ENCODE measurements around the gene RAMACL.

The RAMACL gene

GRCh38 chr6:166570929-166571713 lies 15.4 kb downstream of the RAMACL start:
- H3K27ac ChIP-seq (ENCODE audit: low read depth, low read length) = no peak overlapping the region
- H3K9ac ChIP-seq (ENCODE audit: low read depth, low read length) = no peak overlapping the region
- H3K27me3 ChIP-seq (ENCODE audit: control insufficient read depth, insufficient read depth, low read length) = no peaks in the 10 kb centered on the region

GRCh38 chr6:166569206-166569605 lies 17.3 kb downstream of the RAMACL start:
- Histone ChIP-seq H3K9ac (ENCODE audit: low read depth, low read length) (no peak overlapping the region), H3K27me3 (ENCODE audit: control insufficient read depth, insufficient read depth, low read length) (no peaks in the 10 kb centered on the region), H3K9me3 (ENCODE audit: control insufficient read depth, insufficient read depth, low read length) (no peaks in the 10 kb centered on the region), H3K36me3 (ENCODE audit: control insufficient read depth, insufficient read depth, low read length) (no peaks in the 10 kb centered on the region), H3K4me1 (ENCODE audit: control insufficient read depth, insufficient read depth, low read length) (peaks cover 22% of the 10 kb centered on the region), H3K4me3 (ENCODE audit: low read depth, low read length) (no peak overlapping the region), H3K27ac (ENCODE audit: low read depth, low read length) (no peak overlapping the region)

More at GRCh38 chr6:166570929-166571713, 15.4 kb downstream of the RAMACL start:
- no peak overlapping the region for H3K4me3 ChIP-seq (ENCODE audit: low read depth, low read length)
- H3K9me3 ChIP-seq (ENCODE audit: control insufficient read depth, insufficient read depth, low read length) = no peaks in the 10 kb centered on the region
- H3K36me3 ChIP-seq (ENCODE audit: control insufficient read depth, insufficient read depth, low read length) = no peaks in the 10 kb centered on the region
- peaks cover 22% of the 10 kb centered on the region for H3K4me1 ChIP-seq (ENCODE audit: control insufficient read depth, insufficient read depth, low read length)

GRCh38 chr6:166567813-166568212 lies 18.7 kb downstream of the RAMACL start:
- H3K36me3 ChIP-seq (ENCODE audit: control insufficient read depth, insufficient read depth, low read length) = no peaks in the 10 kb centered on the region
- no peaks in the 10 kb centered on the region for H3K27me3 ChIP-seq (ENCODE audit: control insufficient read depth, insufficient read depth, low read length)
- H3K9ac ChIP-seq (ENCODE audit: low read depth, low read length) = no peak overlapping the region
- no peak overlapping the region for H3K27ac ChIP-seq (ENCODE audit: low read depth, low read length)
- peaks cover 10% of the 10 kb centered on the region for H3K4me1 ChIP-seq (ENCODE audit: control insufficient read depth, insufficient read depth, low read length)
- no peak overlapping the region for H3K4me3 ChIP-seq (ENCODE audit: low read depth, low read length)
- no peaks in the 10 kb centered on the region for H3K9me3 ChIP-seq (ENCODE audit: control insufficient read depth, insufficient read depth, low read length)

DNA sequence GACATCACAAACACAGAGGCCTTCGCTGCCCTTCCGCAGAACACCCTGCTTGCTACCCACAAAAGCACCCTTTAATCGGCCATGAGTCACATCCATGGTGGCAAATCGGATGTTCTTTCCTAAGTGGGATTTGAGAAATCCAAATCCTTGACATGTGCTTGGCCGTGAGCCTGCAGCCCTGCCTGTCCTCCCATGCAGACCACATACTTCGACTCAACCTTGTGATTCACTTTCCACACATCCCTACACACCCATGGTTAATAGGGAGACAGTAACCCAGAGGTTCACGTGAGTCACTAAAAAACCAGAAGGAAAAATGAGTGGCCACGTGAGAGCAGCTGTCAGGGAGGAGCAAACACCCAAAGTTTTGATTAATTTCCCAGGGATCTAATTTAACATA lies 19.4 kb downstream of the RAMACL start:
- H3K27ac ChIP-seq (ENCODE audit: low read depth, low read length) = no peak overlapping the region
- peaks cover 3% of the 10 kb centered on the region; the same call in 1 of the 2 replicates for H3K4me1 ChIP-seq (ENCODE audit: control insufficient read depth, insufficient read depth, low read length)
- H3K9me3 ChIP-seq (ENCODE audit: control insufficient read depth, insufficient read depth, low read length) = no peaks in the 10 kb centered on the region
- H3K27me3 ChIP-seq (ENCODE audit: control insufficient read depth, insufficient read depth, low read length) = no peaks in the 10 kb centered on the region
- no peak overlapping the region for H3K9ac ChIP-seq (ENCODE audit: low read depth, low read length)
- no peaks in the 10 kb centered on the region for H3K36me3 ChIP-seq (ENCODE audit: control insufficient read depth, insufficient read depth, low read length)
- H3K4me3 ChIP-seq (ENCODE audit: low read depth, low read length) = no peak overlapping the region

GRCh38 chr6:166566026-166567011 lies 20.2 kb downstream of the RAMACL start:
- H3K27me3 ChIP-seq (ENCODE audit: control insufficient read depth, insufficient read depth, low read length) = no peaks in the 10 kb centered on the region
- no peak overlapping the region for H3K4me3 ChIP-seq (ENCODE audit: low read depth, low read length)
- 0 out of 2 replicates have a peak, but pooled peaks cover 1% of the 10 kb centered on the region for H3K4me1 ChIP-seq (ENCODE audit: control insufficient read depth, insufficient read depth, low read length)
- no peak overlapping the region for H3K27ac ChIP-seq (ENCODE audit: low read depth, low read length)
- H3K9me3 ChIP-seq (ENCODE audit: control insufficient read depth, insufficient read depth, low read length) = no peaks in the 10 kb centered on the region
- H3K9ac ChIP-seq (ENCODE audit: low read depth, low read length) = no peak overlapping the region
- H3K36me3 ChIP-seq (ENCODE audit: control insufficient read depth, insufficient read depth, low read length) = no peaks in the 10 kb centered on the region

DNA sequence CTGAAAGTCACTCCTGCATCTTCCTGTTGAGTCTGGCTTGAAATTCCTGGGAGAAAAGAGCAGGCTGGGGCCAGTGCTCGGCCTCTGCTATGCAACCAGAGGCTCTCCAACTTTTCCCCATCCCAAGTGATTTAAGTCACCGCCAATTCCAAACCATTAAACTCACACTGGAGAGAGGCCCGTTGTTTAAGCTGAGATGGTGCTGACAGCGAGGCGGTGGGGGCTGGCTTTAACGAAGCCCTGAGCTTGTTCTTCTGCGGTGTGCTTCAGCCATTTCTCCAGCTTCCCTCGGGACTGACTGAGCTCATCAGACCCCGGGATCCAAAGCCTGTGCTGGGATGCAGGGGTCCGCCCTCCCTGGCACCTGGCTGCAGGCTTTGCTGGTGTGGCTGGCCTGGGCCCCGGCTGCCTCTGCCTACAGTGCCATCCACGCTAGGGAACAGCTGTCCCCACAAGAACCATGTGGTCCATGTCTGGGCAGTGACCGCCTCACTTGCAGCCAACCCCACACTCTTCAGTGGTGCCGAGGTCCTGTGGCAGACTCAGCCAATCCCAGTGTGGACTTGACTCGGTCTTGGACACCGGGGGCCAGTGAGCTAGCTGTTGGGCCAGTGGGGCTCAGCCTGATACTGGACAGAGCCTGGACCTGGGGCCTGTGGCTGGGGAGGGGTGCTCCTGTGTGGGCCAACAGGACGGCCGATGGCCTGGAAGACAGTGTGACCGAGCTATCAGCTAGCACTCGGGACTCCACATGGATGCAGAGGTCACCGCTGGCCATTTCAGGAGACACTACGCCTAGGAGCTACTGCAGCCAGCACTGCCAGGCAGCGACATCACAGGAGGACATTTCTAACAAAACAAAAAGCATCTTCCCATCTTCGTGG lies 21.2 kb downstream of the RAMACL start:
- Histone ChIP-seq H3K9ac (ENCODE audit: low read depth, low read length) (no peak overlapping the region), H3K36me3 (ENCODE audit: control insufficient read depth, insufficient read depth, low read length) (no peaks in the 10 kb centered on the region), H3K4me3 (ENCODE audit: low read depth, low read length) (no peak overlapping the region), H3K27me3 (ENCODE audit: control insufficient read depth, insufficient read depth, low read length) (no peaks in the 10 kb centered on the region), H3K27ac (ENCODE audit: low read depth, low read length) (no peak overlapping the region), H3K4me1 (ENCODE audit: control insufficient read depth, insufficient read depth, low read length) (no peaks in the 10 kb centered on the region), H3K9me3 (ENCODE audit: control insufficient read depth, insufficient read depth, low read length) (no peaks in the 10 kb centered on the region)

- Histone ChIP-seq H3K27me3 (ENCODE audit: control insufficient read depth, insufficient read depth, low read length) (no peaks in the 10 kb centered on the region), H3K4me3 (ENCODE audit: low read depth, low read length) (no peak overlapping the region), H3K36me3 (ENCODE audit: control insufficient read depth, insufficient read depth, low read length) (no peaks in the 10 kb centered on the region), H3K27ac (ENCODE audit: low read depth, low read length) (no peak overlapping the region), H3K9me3 (ENCODE audit: control insufficient read depth, insufficient read depth, low read length) (no peaks in the 10 kb centered on the region), H3K4me1 (ENCODE audit: control insufficient read depth, insufficient read depth, low read length) (no peaks in the 10 kb centered on the region), H3K9ac (ENCODE audit: low read depth, low read length) (no peak overlapping the region)
These were observed 22.7 kb downstream of the RAMACL start for GRCh38 chr6:166563805-166564204.

DNA sequence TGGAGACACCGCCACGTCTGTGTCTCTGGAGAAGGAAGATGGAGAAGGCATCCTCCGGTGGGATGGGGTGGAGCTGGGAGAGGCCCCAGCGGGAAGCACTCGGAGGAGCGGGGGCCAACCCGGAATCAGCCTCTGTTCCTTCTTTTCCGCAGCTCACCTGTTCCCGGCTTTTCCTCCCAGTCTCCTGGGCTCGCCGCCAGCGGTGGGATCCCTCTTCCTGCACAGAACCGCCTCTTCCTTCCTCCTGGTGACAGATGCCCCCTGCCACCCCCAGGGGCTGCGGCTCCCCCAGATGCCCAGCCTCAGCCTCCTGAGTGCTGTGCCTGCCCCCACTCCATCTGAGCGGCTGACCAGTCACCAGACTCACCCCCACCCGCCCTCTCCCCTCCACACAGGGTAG lies 23.3 kb downstream of the RAMACL start:
- Histone ChIP-seq H3K27ac (ENCODE audit: low read depth, low read length) (no peak overlapping the region), H3K9me3 (ENCODE audit: control insufficient read depth, insufficient read depth, low read length) (no peaks in the 10 kb centered on the region), H3K27me3 (ENCODE audit: control insufficient read depth, insufficient read depth, low read length) (no peaks in the 10 kb centered on the region), H3K9ac (ENCODE audit: low read depth, low read length) (no peak overlapping the region), H3K4me3 (ENCODE audit: low read depth, low read length) (no peak overlapping the region), H3K36me3 (ENCODE audit: control insufficient read depth, insufficient read depth, low read length) (no peaks in the 10 kb centered on the region), H3K4me1 (ENCODE audit: control insufficient read depth, insufficient read depth, low read length) (no peaks in the 10 kb centered on the region)

GRCh38 chr6:166562726-166563125 lies 23.8 kb downstream of the RAMACL start:
- no peaks in the 10 kb centered on the region for H3K27me3 ChIP-seq (ENCODE audit: control insufficient read depth, insufficient read depth, low read length)
- no peaks in the 10 kb centered on the region for H3K36me3 ChIP-seq (ENCODE audit: control insufficient read depth, insufficient read depth, low read length)
- no peak overlapping the region for H3K27ac ChIP-seq (ENCODE audit: low read depth, low read length)
- H3K9ac ChIP-seq (ENCODE audit: low read depth, low read length) = no peak overlapping the region
- H3K4me3 ChIP-seq (ENCODE audit: low read depth, low read length) = no peak overlapping the region
- no peaks in the 10 kb centered on the region for H3K9me3 ChIP-seq (ENCODE audit: control insufficient read depth, insufficient read depth, low read length)
- H3K4me1 ChIP-seq (ENCODE audit: control insufficient read depth, insufficient read depth, low read length) = no peaks in the 10 kb centered on the region

DNA sequence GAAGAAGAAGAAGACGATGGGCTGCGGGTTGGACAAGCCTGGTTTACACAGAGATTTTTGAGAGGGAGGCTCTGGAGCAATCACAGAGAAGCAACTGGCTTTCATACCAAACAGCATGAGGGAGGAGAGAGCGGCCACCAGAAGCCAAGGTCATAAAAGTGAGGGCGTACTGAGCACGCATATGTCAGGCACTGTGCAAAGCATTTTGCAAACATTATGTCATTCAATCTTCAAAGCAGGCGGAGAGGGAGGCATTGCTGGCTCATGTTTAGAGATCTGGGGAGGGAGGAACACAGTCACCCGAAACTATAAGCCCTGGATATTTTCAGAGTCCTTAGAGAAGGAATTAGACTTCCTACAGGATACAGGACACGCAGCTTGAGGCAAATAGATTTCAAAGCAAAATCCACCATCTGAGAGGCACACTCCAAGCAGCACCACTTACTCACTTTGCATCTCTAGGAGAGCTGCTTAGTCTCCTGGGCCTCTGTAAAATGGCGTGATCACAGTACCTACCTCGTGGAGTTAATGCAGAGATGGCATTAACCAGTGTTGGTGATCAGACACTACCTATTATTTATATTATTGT lies 24.6 kb downstream of the RAMACL start:
- no peak overlapping the region for H3K27ac ChIP-seq (ENCODE audit: low read depth, low read length)
- H3K9me3 ChIP-seq (ENCODE audit: control insufficient read depth, insufficient read depth, low read length) = no peaks in the 10 kb centered on the region
- no peak overlapping the region for H3K4me3 ChIP-seq (ENCODE audit: low read depth, low read length)
- no peaks in the 10 kb centered on the region for H3K36me3 ChIP-seq (ENCODE audit: control insufficient read depth, insufficient read depth, low read length)
- H3K27me3 ChIP-seq (ENCODE audit: control insufficient read depth, insufficient read depth, low read length) = no peaks in the 10 kb centered on the region
- H3K9ac ChIP-seq (ENCODE audit: low read depth, low read length) = no peak overlapping the region
- H3K4me1 ChIP-seq (ENCODE audit: control insufficient read depth, insufficient read depth, low read length) = no peaks in the 10 kb centered on the region

Data from HUES48 (cell line).